Measurements from ENCODE around the gene MT1F.

MT1F gene

DNA sequence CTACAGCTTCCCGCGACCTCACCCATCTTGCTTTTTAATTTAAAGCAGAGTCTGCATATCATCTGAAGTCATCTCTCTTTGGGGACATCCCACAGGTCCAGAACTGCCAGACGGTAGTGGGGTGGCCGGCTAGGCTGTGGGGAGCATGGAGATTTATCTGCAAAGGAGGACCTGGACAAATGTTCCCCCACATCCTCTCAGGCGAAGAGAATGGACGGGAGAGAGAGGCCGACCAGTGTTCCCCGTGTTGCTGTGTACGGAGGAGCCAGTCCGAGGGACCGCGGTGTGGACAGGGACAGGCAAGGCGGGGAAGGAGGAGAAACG, 26.0 kb upstream of the MT1F start:
- CTCF ChIA-PET: interaction anchor here (2.2 to 2.3 kb wide), 2 partner anchors 11 to 25 kb away, joined by 4 to 12 read pairs; no protein-coding TSS in a partner anchor
- Mint-ChIP-seq H3K4me3 (peak overlapping the region; percentile 39), H3K4me1 (peaks cover 32% of the 10 kb centered on the region), H3K36me3 (no peaks in the 10 kb centered on the region), H3K27me3 (peaks cover 93% of the 10 kb centered on the region), H3K27ac (no peak overlapping the region), H3K9me3 (no peaks in the 10 kb centered on the region)
- DNase-seq: no peak

- Mint-ChIP-seq H3K27me3 (peaks cover 93% of the 10 kb centered on the region), H3K9me3 (no peaks in the 10 kb centered on the region), H3K4me3 (peak within 1 kb of the TSS; percentile 39), H3K27ac (no peak within 1 kb of the TSS), H3K36me3 (no peaks in the 10 kb centered on the region), H3K4me1 (peaks cover 32% of the 10 kb centered on the region)
- CTCF ChIA-PET: no interaction called here
- DNase-seq: no peak
These were observed 25.5 kb upstream of the MT1F start, which contains the start of gene MT1M for GRCh38 chr16:56632156-56632847. Gene MT1M (plus strand): TSS chr16:56632659. CDS start chr16:56632732, 73 bp downstream.

- no peak overlapping the region for H3K27ac Mint-ChIP-seq
- no peaks in the 10 kb centered on the region for H3K36me3 Mint-ChIP-seq
- H3K4me3 Mint-ChIP-seq: peak overlapping the region; percentile 35
- CTCF ChIA-PET: no interaction called here
- H3K27me3 Mint-ChIP-seq: peaks cover 98% of the 10 kb centered on the region
- DNase-seq: no peak
- peaks cover 35% of the 10 kb centered on the region for H3K4me1 Mint-ChIP-seq
- no peaks in the 10 kb centered on the region for H3K9me3 Mint-ChIP-seq
These were observed 24.9 kb upstream of the MT1F start for GRCh38 chr16:56632848-56633365.

GRCh38 chr16:56633535-56633934, 24.2 kb upstream of the MT1F start:
- DNase-seq: no peak
- no peak overlapping the region for H3K4me3 Mint-ChIP-seq
- no peaks in the 10 kb centered on the region for H3K36me3 Mint-ChIP-seq
- H3K27me3 Mint-ChIP-seq: peaks cover 100% of the 10 kb centered on the region
- H3K27ac Mint-ChIP-seq: no peak overlapping the region
- no peaks in the 10 kb centered on the region for H3K9me3 Mint-ChIP-seq
- CTCF ChIA-PET: no interaction called here
- H3K4me1 Mint-ChIP-seq: peaks cover 39% of the 10 kb centered on the region

DNA sequence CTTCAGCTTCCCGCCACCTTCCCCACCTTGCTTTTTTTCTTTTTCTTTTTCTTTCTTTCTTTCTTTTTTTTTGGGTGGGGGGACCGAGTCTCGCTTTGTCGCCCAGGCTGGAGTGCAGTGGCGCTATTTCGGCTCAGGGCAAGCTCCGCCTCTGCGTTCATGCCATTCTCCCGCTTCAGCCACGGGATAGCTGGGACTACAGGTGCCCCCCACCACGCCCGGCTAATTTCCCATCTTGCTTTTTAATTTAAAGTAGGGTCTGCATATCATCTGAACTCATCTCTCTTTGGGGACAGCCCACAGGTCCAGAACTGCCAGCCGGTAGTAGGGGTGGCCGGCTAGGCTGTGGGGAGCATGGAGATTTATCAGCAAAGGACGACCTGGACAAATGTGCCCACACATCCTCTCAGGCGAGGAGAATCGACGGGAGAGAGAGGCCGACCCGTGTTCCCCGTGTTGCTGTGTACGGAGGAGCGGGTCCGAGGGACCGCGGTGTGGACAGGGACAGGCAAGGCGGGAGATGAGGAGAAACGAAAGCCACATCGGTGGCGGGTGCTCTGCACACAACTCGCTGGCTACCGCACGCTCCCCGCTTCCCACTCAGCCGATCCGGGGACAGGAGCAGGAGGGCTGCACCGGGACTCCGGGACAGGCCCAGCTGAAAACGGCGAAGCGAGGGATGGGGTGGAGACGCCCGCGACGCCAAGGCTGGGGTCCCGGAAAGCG, 22.9 kb upstream of the MT1F start:
- H3K27ac Mint-ChIP-seq: peak overlapping the region; percentile 45
- DNase-seq: no peak
- CTCF ChIA-PET: no interaction called here
- peaks cover 100% of the 10 kb centered on the region for H3K27me3 Mint-ChIP-seq
- H3K4me1 Mint-ChIP-seq: peaks cover 41% of the 10 kb centered on the region
- no peaks in the 10 kb centered on the region for H3K9me3 Mint-ChIP-seq
- H3K4me3 Mint-ChIP-seq: peak overlapping the region; percentile 49
- H3K36me3 Mint-ChIP-seq: no peaks in the 10 kb centered on the region

DNA sequence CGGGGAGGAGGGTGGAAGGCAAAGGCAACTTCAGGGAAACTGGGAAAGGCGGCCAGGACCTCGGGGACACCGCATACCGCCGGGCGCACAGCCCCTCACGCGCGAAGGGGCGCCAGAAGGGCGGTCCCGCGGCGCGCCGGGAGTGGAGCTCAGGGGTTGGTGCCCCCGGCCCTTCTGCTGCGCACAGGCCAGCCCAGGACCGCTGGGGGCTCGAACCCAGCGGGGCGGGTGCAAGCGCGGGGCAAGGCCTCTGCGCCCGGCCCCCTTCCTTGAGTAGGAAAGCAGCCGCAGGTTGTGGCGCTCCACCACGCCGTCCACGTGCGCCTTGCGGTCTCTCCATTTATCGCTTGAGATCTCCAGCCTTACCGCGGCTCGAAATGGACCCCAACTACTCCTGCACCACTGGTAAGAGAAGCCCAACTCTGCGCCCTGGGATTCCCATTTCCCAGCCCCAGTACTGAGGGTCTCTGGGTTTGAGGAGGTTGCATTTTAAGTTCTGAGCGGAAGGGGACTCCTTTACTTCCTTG, 22.3 kb upstream of the MT1F start:
- H3K27ac Mint-ChIP-seq: no peak overlapping the region
- H3K4me1 Mint-ChIP-seq: peaks cover 41% of the 10 kb centered on the region

GRCh38 chr16:56636616-56637413, 20.9 kb upstream of the MT1F start:
- DNase-seq: no peak
- Mint-ChIP-seq H3K4me3 (no peak overlapping the region), H3K27me3 (peaks cover 95% of the 10 kb centered on the region), H3K27ac (peak overlapping the region; percentile 7), H3K36me3 (no peaks in the 10 kb centered on the region), H3K9me3 (no peaks in the 10 kb centered on the region), H3K4me1 (peaks cover 38% of the 10 kb centered on the region)
- CTCF ChIA-PET: no interaction called here

More for the DNA sequence above, 22.3 kb upstream of the MT1F start:
- Mint-ChIP-seq H3K27me3 (peaks cover 100% of the 10 kb centered on the region), H3K9me3 (no peaks in the 10 kb centered on the region), H3K36me3 (no peaks in the 10 kb centered on the region), H3K4me3 (peak overlapping the region; percentile 40)
- DNase-seq: peak; percentile 35
- CTCF ChIA-PET: no interaction called here

DNA sequence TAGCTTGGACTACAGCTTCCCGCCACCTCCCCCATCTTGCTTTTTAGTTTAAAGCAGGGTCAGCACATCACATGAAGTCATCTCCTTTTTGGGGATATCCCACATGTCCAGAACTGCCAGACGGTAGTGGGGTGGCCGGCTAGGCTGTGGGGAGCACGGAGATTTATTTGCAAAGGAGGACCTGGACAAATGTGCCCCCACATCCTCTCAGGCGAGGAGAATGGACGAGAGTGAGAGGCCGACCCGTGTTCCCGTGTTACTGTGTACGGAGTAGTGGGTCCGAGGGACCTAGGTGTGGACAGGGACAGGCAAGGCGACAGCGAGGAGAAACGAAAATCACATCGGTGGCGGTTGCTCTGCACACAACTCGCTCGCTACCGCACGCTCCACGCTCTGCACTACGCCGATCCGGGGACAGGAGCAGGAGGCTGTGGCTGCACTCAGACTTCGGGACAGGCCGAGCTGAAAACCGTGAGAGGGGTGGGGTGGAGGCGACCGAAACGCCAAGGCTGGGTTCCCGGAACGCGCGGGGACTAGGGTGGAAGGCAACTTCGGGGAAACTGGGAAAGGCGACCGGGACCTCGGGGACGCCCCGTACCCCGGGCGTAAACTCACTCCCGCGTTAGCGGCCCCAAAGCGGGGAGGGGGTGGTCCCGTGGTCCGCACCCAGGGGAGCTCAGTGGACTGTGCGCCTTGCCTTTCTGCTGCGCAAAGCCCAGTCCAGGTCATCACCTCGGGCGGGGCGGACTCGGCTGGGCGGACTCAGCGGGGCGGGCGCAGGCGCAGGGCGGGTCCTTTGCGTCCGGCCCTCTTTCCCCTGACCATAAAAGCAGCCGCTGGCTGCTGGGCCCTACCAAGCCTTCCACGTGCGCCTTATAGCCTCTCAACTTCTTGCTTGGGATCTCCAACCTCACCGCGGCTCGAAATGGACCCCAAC, 19.7 kb upstream of the MT1F start, which contains the start of gene MT1A:
Gene MT1A, plus strand, starts transcription at position 853 of the 937 bp plus-strand sequence. Its CDS starts 73 bp downstream, at position 926.
- Mint-ChIP-seq H3K9me3 (no peaks in the 10 kb centered on the region), H3K4me1 (peaks cover 40% of the 10 kb centered on the region), H3K27me3 (peaks cover 95% of the 10 kb centered on the region), H3K36me3 (no peaks in the 10 kb centered on the region), H3K4me3 (peak within 1 kb of the TSS; percentile 24), H3K27ac (no peak within 1 kb of the TSS)
- CTCF ChIA-PET: interaction anchor here (1.6 kb wide), 1 partner anchor 37 kb away, joined by 4 read pairs; no protein-coding TSS in a partner anchor
- DNase-seq: peak; percentile 38

DNA sequence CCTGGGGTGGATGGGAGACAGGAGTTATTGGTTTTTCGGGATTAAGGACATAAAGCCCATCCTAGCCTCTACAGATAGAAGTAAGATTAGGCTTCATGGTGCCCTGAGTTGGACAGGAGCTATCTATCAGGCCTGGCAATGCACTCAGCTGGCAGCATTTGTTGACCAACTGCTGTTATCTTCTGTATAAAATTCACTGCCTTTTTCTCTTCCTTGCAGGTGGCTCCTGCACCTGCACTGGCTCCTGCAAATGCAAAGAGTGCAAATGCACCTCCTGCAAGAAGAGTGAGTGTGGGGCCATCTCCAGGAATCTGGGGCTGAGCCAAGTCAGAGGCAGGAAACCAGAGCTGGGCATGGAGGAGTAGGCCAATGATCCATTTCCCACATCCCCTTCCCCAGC, 18.7 kb upstream of the MT1F start:
- CTCF ChIA-PET: interaction anchor here (1.0 to 1.6 kb wide), 2 partner anchors 38 to 64 kb away, joined by 3 to 4 read pairs; no protein-coding TSS in a partner anchor
- no peak for DNase-seq
- H3K4me1 Mint-ChIP-seq: peaks cover 49% of the 10 kb centered on the region
- H3K36me3 Mint-ChIP-seq: no peaks in the 10 kb centered on the region
- H3K9me3 Mint-ChIP-seq: no peaks in the 10 kb centered on the region
- H3K4me3 Mint-ChIP-seq: no peak overlapping the region
- peaks cover 95% of the 10 kb centered on the region for H3K27me3 Mint-ChIP-seq
- H3K27ac Mint-ChIP-seq: no peak overlapping the region

DNA sequence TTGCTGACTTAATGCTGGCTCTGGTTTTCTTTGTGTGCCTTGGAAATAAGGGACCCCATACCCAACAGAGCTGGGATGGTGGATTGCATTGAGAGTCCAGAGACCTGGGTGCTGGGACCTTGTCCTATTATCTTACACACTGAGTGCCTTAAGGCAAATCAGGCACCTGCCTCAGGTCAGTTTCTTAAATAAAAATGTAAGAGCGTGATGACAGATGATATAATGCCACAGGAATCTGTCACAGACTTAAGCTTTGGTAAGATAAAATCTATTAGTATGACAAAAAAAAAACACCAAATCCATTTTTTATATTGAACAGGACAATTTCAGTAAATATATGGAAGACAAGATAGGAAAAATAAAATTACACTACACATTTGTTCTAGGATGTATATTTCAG, 17.7 kb upstream of the MT1F start:
- H3K4me3 Mint-ChIP-seq: no peak overlapping the region
- no peaks in the 10 kb centered on the region for H3K36me3 Mint-ChIP-seq
- peaks cover 51% of the 10 kb centered on the region for H3K4me1 Mint-ChIP-seq
- peaks cover 95% of the 10 kb centered on the region for H3K27me3 Mint-ChIP-seq
- DNase-seq: no peak
- H3K27ac Mint-ChIP-seq: no peak overlapping the region
- H3K9me3 Mint-ChIP-seq: no peaks in the 10 kb centered on the region
- CTCF ChIA-PET: interaction anchor here (1.0 kb wide), 1 partner anchor 62 kb away, joined by 3 read pairs; no protein-coding TSS in a partner anchor

DNA sequence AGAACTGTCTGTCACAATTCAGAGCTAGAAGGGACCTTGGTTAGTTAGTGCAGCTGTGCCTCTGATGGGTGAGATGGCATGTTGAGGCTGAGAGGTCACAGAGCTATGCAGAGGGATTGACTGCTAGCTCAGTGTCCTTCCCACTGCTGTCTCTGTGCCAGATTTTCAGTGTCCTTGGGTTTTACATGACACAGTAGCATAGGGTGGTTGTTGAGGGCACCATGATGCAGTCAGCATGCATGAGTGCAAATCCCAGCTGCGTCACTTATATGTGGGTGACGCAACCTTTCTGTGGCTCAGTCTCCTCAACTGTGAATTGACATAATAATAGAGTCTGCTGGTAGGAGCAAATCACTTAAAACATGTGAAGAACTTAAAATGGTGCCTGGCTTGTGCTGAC, 16.6 kb upstream of the MT1F start:
- no peaks in the 10 kb centered on the region for H3K9me3 Mint-ChIP-seq
- no peak for DNase-seq
- H3K36me3 Mint-ChIP-seq: no peaks in the 10 kb centered on the region
- H3K27me3 Mint-ChIP-seq: peaks cover 94% of the 10 kb centered on the region
- H3K27ac Mint-ChIP-seq: no peak overlapping the region
- CTCF ChIA-PET: interaction anchor here (1.1 to 3.7 kb wide), 4 partner anchors 10 to 64 kb away, joined by 4 to 15 read pairs (median 9); no protein-coding TSS in a partner anchor
- H3K4me1 Mint-ChIP-seq: peaks cover 43% of the 10 kb centered on the region
- H3K4me3 Mint-ChIP-seq: no peak overlapping the region

DNA sequence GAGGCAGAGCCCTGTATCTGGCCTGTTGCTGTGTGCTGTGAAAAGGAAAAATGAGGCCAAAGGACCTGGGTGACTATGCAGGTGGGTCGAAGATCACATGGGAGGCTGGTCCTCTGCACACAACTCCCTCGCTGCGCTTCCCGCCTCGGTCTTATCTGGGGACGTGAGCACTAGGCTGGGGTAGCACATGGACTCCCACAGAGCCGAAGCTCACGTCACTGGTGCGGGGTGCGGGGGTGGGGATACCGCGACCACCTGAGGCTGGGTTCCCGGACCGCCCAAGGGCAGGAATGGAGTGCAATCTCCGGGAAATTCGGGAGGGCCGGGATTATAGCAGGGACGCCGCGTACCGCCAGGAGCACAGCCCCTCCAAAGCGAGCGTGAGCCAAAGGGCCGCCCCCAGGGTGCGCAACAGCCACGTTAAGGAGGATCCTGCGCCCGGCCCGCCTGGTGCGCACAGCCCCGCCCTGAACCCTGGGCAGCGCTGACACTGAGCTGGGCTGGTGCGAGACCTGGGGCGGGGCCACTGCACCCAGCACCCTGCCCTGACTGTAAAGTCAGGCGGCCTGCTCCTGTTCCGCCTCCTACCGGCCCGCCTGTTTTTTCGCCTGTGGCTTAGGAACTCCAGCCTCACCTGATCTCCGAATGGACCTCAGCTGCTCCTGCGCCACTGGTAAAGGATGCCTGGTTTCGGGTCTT, 14.5 kb upstream of the MT1F start:
- CTCF ChIA-PET: interaction anchor here (0.7 to 3.7 kb wide), 20 partner anchors 9 to 143 kb away, joined by 3 to 15 read pairs (median 4); partner anchors contain the start of genes MT1E and MT2A
- peaks cover 28% of the 10 kb centered on the region for H3K4me1 Mint-ChIP-seq
- H3K4me3 Mint-ChIP-seq: peak overlapping the region; percentile 64
- H3K36me3 Mint-ChIP-seq: no peaks in the 10 kb centered on the region
- H3K27me3 Mint-ChIP-seq: peaks cover 91% of the 10 kb centered on the region
- no peaks in the 10 kb centered on the region for H3K9me3 Mint-ChIP-seq
- no peak overlapping the region for H3K27ac Mint-ChIP-seq
- DNase-seq: peak; percentile 88
